Stromal cell of bone marrow (primary cell): ENCODE data around the gene RASA2.
"Not testable (repeated sequence)": the region's sequence is repeated elsewhere in the genome, so short reads cannot be mapped to it uniquely, and the experiment has no call there.

Experiments
- DNase-seq: peaks from one replicate; pipeline ENCODE4 v3.0.0-alpha.2; 2012; ENCODE audit warnings: low read depth

The RASA2 gene

DNA sequence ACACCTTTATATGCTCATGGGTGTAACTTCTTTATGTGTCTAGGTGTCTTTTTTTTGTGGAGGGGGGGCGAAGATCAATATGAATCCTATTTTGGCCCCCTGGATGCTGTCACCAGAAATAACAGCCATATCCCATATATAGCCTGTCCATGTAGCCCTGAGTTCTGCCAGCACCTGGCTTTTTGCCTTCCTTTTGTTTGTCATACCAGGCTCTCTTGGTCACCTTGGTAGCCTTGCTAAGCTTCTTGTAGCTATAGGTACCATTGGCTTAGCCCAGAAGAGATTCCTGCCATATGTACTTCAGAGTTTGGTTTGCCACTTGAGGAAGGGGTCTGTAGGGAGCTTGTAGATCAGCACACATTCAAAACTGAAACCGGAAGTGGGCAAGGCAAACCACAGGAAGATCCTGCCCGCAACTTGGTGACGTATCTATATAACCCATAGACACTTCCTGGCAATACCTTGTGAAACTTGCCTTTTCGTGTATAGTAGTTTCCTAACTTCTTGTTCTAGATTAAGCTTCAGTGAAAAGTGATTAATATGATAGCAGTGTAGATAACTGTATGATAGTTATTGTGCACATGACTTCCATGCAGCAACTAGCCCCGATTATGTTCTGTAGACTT, 11.9 kb downstream of the RASA2 start:
- DNase-seq: no peak

DNA sequence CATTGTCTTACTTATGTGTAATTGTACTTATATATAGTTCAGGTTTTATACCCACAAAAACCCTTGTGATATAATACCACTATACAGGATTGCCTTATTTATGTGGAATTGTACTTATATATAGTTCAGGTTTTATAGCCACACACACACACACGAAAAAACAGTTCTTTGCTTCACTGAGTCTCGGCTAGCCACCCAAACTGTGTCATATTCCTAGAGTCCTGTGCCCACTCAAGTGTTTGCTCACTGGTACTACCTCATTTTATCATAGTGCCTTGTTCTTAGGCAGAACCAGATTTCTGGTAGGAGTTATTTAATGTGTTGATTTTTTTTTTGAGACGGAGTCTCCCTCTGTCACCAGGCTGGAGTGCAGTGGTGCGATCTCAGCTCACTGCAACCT, 12.5 kb downstream of the RASA2 start:
- DNase-seq: no peak

DNA sequence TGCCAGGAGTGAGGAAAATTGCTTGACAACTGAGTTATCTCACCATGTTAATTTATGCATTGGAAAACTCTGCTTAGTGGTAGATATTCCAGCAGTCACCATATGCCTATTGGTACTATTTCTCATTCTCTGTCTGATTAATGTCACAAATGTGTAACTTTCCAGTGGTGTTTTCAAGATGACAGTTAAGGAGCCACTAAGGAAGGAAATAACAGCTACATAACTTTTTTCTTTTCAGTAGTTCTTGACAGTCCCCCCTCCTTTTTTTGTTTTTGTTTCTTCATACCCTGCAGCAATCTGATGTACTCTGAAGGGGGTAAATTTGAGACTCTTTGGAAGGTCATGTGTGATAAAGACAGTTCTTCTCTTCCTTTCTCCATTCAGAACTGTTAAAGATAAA, 13.1 kb downstream of the RASA2 start:
- no peak for DNase-seq

DNA sequence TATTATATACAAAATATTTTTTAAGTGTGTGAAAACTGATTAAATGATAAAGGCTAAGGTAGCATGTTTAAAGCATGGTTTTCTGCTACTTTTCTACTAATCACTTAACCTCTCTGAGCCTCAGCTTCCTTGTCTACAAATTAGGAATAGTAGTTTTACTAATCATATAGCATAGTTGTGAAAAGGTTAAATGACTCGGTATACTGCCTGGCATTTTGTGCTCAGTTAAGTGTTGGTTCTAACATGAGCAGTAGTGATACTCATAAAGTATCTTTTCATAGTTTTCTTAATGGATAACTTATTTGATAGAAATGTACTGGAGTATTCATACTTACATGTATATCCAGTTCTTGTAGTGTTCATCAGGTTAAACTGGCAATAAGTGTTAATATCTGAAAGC, 13.6 kb downstream of the RASA2 start:
- DNase-seq: no peak

DNA sequence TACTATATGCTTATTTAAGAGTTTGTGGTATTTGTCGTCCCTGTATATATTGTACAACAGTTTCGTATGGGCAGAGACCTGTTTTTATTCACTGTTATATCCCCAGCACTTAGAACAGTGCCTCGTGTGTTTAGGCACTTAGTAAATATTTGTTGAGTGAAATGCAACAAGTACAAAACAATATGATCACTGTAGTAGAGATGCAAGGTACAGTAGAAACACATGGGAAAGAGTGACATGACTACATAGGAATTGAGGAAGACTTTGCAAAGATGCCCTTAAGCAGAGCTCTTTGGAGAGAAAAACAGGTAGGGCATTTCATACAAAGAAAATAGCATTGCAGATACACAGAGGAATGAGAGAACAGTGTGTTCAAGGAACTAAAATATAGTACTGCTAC, 18.3 kb downstream of the RASA2 start:
- DNase-seq: no peak

DNA sequence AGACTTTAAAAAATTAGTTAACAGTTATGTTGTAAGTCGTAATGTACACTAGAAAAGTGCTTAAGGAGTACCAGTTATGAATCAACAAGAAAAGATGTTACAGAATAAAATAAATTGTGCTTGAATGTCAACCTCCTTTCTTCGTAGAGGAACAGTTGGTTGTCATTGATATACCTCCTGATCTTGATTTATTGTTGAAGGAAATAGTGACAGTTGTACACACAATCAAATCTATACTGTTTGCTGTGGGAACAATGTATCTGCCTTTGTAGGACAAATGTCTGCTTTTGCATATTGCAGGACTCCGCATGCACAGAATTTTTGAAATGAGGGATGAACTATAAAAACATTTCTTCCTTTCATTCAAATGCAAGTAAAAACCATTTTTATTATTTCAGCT, 19.2 kb downstream of the RASA2 start:
- DNase-seq: no peak

DNA sequence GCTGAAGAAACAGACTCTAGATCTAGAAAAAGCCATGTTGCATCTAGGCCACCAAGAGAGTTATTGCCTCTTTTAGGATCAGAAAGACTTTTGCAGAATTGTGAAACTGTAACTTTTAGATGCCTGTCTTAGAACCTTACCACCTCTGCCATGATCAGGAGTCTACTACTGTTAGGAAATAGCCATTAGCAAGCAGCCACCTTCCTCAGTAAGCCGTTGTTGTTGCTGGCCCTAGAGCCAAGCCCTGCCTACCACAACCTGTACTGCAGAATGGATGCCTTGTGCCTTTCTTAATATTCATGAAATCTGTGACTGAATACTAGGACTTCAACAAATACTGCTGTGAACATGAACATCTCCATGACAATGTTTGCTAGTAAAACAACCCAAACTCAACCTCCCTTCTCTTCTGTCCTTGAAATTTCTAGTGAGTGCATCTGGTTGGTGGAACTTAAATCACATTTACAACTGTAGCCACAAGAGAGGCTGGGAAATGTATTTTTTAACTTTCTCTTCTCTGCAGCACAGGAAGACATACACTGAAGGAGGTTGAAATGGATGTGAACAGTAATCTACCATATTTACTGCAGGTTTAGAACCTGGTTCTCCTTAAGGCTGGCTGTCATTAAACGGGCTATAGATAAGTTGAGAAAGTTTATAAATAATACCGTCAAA, 20.7 kb downstream of the RASA2 start:
- no peak for DNase-seq

DNA sequence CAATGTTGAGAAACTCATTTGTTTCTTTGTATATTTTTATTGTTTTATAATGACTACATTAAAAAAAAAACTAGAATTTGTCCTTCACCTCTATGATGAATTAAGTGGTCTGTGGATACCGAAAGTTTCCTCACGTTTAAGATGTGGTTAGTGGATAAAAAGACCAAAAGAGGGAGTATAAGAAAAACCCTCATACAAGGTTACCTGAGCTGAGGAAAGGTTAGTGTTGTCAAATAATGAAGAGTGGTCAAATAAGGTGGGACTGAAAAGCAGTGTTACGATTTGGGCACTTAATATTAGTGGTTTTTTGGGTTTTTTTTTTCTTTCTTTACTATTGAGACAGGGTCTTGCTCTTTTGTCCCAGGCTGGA, 21.2 kb downstream of the RASA2 start:
- DNase-seq: no peak

DNA sequence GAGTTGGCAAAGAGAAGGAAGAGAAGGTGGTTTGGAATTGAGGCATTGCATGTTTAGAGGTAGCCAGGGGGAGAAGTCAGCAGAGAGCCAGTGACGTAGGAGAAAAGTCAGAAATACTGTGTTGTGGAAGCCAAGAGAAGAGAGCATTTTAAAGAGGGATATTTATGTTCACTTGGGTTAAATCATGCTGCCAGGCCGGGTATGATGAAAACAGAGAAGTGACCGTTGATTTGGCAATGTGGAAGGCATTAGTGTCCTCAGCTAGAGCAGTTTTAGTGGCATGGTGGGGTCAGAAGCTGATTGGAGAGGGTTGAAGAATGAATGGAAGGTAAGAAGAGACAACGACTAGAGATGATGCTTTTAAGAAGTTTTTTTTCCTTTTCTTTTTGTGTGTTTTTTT, 24.5 kb downstream of the RASA2 start:
- no peak for DNase-seq

DNA sequence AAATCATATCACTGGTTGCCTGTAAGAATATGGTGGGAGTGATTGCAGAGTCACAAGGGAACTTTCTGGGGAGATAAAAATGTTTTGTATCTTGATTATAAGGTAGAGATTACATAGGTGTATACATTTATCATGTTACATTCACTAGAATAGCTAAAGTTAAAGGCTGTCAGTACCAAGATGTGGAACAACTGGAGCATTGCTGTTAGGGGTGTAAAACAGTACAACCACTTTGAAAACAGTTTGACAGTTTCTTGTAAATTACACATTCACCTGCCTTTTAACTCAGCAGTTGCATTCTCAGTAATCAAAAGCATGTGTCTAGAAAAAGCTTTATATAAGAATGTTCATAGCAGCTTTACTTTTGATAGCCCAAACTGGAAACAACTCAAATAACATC, 27.6 kb downstream of the RASA2 start:
- DNase-seq: no peak

DNA sequence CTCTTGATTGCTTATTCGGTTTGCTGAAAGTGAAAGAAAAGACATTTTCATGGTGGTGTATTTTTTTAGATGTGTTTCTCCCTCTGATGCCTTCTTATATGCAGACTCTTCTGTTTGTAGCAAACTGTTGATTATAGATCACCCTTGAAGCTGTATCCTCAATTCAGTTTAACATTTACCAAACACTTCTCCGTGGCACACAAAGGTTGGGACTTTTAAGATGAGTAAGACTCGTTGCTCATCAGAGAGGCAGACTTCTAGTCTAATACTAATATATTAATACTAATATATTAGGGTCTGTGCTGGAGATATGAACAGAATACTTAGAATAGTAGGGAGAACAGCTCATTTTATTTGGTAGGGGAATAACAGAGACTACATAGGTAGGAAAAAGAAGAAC, 32.8 kb downstream of the RASA2 start:
- no peak for DNase-seq

DNA sequence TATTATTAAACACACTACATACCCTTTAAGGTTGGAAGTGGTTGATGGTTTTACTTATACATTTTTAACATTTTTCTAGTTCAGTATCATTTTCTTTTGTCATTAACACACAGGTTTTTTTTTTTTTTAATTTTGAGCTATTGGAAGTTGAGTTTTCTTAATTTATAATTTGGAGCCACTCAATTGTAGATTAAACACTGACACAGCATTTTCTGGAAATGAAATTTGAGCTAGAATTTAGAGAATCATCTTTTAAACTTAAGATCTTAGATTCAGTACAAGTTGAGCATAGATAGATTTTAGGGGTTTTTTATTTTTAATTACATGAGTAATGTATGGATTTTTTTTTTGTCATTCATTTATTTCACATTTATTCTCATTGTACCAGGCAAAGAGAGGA, 35.0 kb downstream of the RASA2 start:
- DNase-seq: no peak

DNA sequence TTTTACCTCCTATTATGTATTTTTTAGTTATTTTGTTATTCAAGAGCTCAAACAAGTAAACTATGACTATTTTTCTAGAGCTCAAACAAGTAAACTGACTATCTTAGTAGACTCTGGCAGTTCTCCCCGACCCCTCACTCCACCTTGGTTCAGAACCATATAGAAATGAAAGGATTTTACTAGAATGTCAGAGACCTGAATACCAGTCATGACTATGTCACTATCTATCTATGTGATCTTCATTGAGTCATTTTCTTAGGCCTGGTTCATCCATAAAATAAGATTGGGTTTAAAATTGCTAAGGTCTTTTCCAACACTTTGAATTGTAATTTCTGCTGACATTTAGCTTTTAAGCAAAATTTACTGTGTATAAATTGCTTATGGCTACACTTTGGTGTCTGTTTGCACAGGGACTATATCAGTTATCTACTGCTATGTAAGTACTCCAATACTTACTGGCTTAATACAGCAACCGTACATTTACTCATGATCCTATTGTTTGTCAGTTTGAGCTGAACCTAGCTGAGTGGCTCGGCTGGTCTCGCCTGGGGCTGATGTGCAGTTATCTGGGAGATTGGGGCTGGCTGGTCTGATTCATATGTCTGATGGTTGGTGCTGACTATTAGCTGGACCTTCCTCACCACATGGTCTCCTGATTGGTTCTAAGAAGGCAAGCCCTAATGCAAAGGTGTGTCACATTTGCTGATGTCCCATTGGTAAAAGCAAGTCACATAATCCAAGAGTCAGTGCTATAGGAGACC, 37.0 kb downstream of the RASA2 start:
- no peak for DNase-seq

DNA sequence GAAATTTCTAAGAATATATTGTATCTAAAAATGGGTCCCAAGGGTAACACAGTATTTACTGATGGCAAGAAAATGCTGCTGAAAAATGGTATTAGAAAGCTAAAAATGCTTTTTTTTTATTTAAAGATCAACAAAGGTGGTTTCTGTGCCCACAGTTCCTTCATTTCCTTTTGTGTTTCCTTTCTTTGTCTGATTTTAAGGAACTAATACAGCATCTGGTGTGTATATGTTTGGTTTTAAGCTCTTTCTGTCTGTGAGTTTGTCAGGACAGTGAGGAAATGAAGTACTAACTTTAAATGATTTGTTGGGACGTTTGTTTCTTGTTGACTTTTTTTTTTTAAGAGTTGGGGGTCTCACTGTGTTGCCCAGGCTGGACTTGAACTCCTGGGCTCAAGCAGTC, 38.2 kb downstream of the RASA2 start:
- DNase-seq: no peak

DNA sequence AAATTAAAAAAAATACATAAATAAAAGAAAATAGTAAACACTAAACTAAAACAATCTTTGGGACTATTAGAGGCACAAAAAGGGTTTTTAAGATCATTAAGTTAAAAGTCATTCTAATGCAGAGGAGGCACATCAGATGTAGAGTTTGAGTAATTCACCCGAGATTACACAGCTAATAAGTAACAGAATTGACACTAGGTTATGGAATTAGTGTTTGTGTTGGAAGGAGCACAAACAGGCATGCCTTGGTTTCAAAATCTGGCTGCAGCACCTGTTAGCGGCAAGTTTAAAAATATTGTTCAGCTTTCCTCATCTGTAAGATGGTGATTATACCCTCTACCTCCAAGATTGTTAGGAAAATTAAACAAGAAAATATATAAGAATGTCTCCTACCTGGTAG, 39.0 kb downstream of the RASA2 start:
- no peak for DNase-seq

DNA sequence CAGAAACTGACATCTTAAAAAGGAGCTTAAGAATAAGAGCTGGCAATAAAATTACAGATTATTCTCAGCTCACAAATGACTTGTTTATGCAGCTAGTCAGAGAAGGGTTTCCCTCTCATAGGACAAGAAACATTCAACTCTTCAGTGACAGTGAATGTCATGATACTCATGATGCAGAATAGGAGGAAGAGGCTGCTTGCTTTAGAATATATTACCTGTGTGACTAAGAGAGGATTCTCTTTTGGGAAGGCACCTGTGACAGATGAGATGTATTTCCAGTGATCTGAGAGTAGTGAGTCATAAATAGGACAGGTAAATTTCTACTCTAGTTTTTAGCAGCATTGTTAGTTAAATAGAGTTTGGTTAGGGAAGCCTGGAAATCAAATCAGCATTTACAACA, 39.9 kb downstream of the RASA2 start:
- no peak for DNase-seq

DNA sequence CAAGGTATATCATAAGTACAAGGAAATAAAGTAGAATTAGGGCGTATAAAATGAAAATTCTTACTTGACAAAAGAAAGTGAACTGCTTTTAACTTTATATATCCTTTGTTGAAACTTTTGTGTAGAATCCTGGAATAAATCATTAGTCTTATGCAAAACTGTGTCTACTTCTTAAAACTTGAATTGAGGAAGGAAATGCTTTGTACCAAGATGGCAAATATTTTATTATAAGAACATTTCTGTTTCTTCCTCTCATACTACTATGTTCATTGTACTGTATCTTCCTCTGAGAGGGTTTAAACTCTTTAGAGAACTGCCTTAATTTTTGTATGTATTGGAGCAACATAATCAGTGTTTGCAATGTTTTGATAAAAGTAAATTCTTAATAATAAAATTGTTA, 42.0 kb downstream of the RASA2 start:
- no peak for DNase-seq

DNA sequence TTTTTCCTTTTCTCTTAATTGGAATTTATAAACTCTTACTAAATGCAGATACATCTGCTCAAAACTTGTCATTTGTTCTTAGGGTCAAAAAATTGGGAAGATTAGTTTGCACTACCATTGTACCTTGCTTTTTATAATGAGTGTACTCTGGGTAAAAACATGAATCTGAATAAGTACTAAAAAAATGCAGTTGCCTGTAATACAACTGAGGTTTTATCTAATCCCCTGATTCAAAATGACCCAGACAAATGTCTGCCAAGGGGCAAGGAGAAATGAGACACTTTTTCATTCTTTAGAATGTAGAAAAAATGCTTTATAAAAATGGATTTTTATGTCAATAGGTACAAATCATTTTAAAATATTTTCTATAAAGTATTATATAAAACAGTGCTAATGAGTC, 42.4 kb downstream of the RASA2 start:
- DNase-seq: no peak

DNA sequence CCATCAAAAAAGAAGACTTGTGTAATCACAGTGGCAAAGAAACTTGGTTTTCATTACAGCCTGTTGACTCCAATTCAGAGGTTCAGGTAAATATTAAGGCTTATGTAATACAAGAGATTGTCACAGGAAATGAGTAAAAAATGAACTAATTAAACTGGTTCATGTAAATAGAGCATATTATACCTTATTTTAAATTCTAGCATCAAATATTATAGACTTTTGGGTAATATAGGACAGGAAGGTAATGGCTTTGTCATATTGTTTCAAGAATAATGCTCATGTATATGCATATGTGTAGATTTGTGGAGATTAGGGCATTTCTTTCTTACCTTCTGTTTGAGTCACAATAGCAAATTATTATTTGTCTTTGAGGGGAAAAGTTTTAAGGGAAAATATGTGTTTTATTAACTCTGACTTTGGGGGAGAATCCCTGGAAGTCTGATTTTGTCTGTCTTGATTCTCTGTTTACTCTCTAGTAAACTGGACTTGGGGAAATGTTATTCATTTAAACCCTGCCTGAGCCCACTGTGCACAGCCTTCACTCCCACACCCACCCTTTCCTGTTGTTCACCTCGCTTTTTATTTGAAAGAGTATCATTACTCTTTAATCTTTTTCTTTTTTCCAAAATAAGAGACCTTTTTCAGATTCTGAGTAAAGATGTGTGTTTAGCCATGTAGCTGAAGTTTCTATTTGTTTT, 43.0 kb downstream of the RASA2 start:
- no peak for DNase-seq

DNA sequence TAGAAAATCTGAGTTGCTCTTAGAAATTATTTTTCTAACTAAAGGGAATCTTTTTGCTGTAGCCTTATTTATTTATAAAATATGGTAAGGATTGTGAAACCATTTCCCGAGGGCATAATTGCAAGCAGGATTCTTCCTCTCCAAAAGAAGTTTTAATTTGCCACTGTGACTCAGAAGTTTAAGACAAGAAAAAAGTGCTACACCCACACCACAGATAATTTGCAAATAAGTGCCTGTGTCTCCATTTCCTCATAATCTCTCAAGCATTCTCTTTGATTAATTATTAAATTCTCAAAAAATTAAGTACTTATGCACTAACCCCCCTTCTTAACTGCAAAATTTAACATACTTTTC, 43.6 kb downstream of the RASA2 start:
- DNase-seq: peak; percentile 80

DNA sequence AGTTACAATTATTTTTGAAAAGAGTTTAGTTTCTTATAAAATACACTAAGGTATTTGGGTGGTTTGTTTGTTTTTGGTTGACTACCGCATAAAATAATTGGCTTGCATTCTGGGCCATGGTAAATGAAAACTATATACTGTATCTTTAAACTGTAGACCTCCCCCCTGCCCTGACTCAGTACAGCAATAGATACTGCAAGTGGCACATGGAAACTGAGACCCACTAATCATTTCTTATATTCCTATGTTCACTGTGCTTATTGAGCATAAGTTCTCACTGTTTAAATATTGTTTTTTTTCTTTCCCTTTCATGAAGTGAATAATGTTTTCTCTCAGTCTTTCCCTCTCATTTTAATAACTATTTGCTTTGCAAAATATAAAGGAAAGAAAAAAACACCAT, 45.8 kb downstream of the RASA2 start:
- no peak for DNase-seq

DNA sequence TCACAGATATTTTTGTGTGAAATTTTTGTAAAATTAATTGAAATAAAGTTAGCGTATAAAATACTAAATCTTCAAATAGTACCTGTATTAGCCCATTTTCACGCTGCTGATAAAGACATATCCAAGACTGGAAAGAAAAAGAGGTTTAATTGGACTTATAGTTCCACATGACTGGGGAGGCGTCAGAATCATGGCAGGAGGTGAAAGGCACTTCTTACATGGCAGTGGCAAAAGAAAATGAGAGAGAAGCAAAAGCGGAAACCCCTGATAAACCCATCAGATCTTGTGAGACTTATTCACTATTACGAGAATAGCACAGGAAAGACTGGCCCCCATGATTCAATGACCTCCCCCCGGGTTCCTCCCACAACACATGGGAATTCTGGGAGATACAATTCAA, 49.2 kb downstream of the RASA2 start:
- DNase-seq: not testable (repeated sequence)

DNA sequence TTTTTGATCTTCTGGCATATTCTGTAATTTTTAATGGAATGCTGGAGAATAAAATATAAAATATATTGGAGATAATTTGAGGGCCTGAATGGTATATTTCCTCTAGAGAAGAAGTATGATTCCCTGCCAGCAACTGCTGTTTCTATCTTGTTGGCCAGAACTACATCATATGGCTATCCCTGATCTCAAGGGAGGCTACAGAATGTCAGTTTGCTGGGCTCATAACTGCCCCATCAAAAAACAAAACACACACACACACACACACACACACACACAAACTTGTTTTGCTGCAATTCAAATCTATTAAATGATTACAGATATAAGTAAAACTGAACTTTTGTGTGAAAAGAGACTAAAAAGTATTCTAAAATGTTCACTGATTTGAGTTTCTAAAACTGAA, 51.0 kb downstream of the RASA2 start:
- DNase-seq: no peak
